Smooth muscle cell (in vitro differentiated cells): ENCODE data around the gene GSN. TPM values are rescaled to one million over a fixed set of nuclear protein-coding genes. Genes with fewer than 3 reads are reported as not detected.

Experiments used
- DNase-seq: peaks from one replicate; lab custom pipeline; 2025; ENCODE audit not compliant: unreplicated experiment; lab: John Stamatoyannopoulos, UW
- H2AFZ ChIP-seq: fragments of 200-600 bp; sonication (generic); 2 replicates; pipeline ENCODE4 v1.6.0; 2016; ENCODE audit warnings: antibody characterized with exemption, low read depth, mild to moderate bottlenecking
- H3F3A ChIP-seq: fragments of 200-600 bp; sonication (generic); 2 replicates; pipeline ENCODE4 v1.6.0; 2017; ENCODE audit warnings: antibody characterized with exemption, low read depth
- H3K27ac ChIP-seq: fragments of 200-600 bp; sonication (generic); 2 replicates; pipeline ENCODE4 v1.5.1; 2016; ENCODE audit warnings: low read depth, mild to moderate bottlenecking
- H3K27me3 ChIP-seq: fragments of 200-600 bp; sonication (generic); 2 replicates; pipeline ENCODE4 v1.6.1; 2016; ENCODE audit warnings: low read depth, mild to moderate bottlenecking
- H3K36me3 ChIP-seq: fragments of 200-600 bp; sonication (generic); 2 replicates; pipeline ENCODE4 v1.5.1; 2016; ENCODE audit warnings: low read depth
- H3K4me1 ChIP-seq: fragments of 200-600 bp; sonication (generic); 2 replicates; pipeline ENCODE4 v1.5.1; 2016; ENCODE audit warnings: low read depth
- H3K4me2 ChIP-seq: fragments of 200-600 bp; sonication (generic); 2 replicates; pipeline ENCODE4 v1.6.0; 2016; ENCODE audit warnings: mild to moderate bottlenecking
- H3K4me3 ChIP-seq: fragments of 200-600 bp; sonication (generic); 2 replicates; pipeline ENCODE4 v1.5.1; 2016; ENCODE audit warnings: mild to moderate bottlenecking
- H3K79me2 ChIP-seq: fragments of 200-600 bp; sonication (generic); 2 replicates; pipeline ENCODE4 v1.6.0; 2016; ENCODE audit warnings: low read depth, mild to moderate bottlenecking
- H3K9ac ChIP-seq: fragments of 200-600 bp; sonication (generic); 2 replicates; pipeline ENCODE4 v1.6.0; 2016; ENCODE audit warnings: low read depth
- H3K9me3 ChIP-seq: fragments of 200-600 bp; sonication (generic); replicated peaks from 2 replicates; pipeline ENCODE4 v1.5.1; 2016; ENCODE audit warnings: low read depth
- H4K20me1 ChIP-seq: fragments of 200-600 bp; sonication (generic); 2 replicates; pipeline ENCODE4 v1.6.0; 2016; ENCODE audit warnings: low read depth
- whole genome bisulfite sequencing: methylation state at CpG from one replicate; pipeline ENCODE4 v1.1.7; 2016; ENCODE audit warnings: low lambda C conversion rate; 5-methylcytosine and 5-hydroxymethylcytosine counted together
- polyA plus RNA-seq: library from polyadenylated mRNA; unstranded; fragments of >200 nt; fragmentation: Nextera tagmentation; extraction: Ambion mirVana; gene quantifications from 2 replicates; pipeline ENCODE4 v1.2.1, GENCODE V29; 2016
- total RNA-seq: library from RNA; depleted of rRNA; stranded (reverse); fragments of >200 nt; gene quantifications from 2 replicates; pipeline ENCODE4 v1.2.3, GENCODE V29; 2014
- TF ChIP-seq, protein P1 (sequence below): fragments of 200-600 bp; sonication (generic); IDR thresholded peaks from 2 replicates; pipeline ENCODE4 v1.5.1; 2017; ENCODE audit warnings: borderline replicate concordance, mild to moderate bottlenecking, antibody characterized with exemption; ENCODE audit not compliant: insufficient read depth, poor library complexity, severe bottlenecking

The GSN gene
- total and polyA plus RNA-seq, 2 experiments from 2014 or later: 337 to 685 TPM

- Histone ChIP-seq H3K27me3 (no peaks in the 10 kb centered on the region), H3K4me3 (no peak overlapping the region), H3F3A (no peaks in the 10 kb centered on the region), H3K27ac (no peak overlapping the region), H3K9me3 (no peaks in the 10 kb centered on the region), H3K9ac (no peak overlapping the region), H3K4me1 (peaks cover 14% of the 10 kb centered on the region), H2AFZ (no peak overlapping the region), H3K79me2 (peaks cover 29% of the 10 kb centered on the region), H3K4me2 (no peak overlapping the region), H3K36me3 (peaks cover 6% of the 10 kb centered on the region), H4K20me1 (peaks cover 81% of the 10 kb centered on the region)
- no peak for DNase-seq
- TF ChIP-seq, protein P1, sequence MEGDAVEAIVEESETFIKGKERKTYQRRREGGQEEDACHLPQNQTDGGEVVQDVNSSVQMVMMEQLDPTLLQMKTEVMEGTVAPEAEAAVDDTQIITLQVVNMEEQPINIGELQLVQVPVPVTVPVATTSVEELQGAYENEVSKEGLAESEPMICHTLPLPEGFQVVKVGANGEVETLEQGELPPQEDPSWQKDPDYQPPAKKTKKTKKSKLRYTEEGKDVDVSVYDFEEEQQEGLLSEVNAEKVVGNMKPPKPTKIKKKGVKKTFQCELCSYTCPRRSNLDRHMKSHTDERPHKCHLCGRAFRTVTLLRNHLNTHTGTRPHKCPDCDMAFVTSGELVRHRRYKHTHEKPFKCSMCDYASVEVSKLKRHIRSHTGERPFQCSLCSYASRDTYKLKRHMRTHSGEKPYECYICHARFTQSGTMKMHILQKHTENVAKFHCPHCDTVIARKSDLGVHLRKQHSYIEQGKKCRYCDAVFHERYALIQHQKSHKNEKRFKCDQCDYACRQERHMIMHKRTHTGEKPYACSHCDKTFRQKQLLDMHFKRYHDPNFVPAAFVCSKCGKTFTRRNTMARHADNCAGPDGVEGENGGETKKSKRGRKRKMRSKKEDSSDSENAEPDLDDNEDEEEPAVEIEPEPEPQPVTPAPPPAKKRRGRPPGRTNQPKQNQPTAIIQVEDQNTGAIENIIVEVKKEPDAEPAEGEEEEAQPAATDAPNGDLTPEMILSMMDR: no peak
- WGBS: 89% methylated on average over 3 of the region's 3 CpGs
These were observed 35.8 kb downstream of the GSN start for GRCh38 chr9:121303456-121304451.

DNA sequence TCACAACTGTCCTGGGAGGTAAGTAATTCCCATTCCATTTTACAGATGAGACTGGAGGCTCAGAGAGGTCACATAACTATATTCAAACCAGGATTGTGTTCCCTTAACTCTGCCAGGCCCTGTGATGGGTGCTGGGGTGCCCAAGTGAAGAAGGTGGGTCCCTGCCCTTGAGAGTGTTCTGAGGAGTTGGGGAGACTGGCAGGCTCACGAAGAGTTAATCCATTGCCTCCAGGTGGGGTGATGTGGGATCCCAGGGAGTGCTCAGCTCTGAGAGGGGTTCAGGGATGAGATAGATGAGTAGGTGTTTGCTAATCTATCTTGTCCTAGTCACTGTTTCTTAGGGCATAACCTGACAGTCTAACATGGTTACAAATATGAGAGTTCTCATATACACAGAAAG, 36.7 kb downstream of the GSN start:
- 100% methylated on average over 1 of the region's 1 CpG for WGBS
- Histone ChIP-seq H3K27me3 (no peaks in the 10 kb centered on the region), H3K4me3 (no peak overlapping the region), H3K9ac (no peak overlapping the region), H3K27ac (no peak overlapping the region), H4K20me1 (peaks cover 72% of the 10 kb centered on the region), H3K9me3 (no peaks in the 10 kb centered on the region), H2AFZ (no peak overlapping the region), H3K36me3 (peaks cover 6% of the 10 kb centered on the region), H3K4me2 (no peak overlapping the region), H3F3A (no peaks in the 10 kb centered on the region), H3K79me2 (peaks cover 29% of the 10 kb centered on the region), H3K4me1 (peaks cover 8% of the 10 kb centered on the region)
- TF ChIP-seq, protein P1: no peak
- no peak for DNase-seq

DNA sequence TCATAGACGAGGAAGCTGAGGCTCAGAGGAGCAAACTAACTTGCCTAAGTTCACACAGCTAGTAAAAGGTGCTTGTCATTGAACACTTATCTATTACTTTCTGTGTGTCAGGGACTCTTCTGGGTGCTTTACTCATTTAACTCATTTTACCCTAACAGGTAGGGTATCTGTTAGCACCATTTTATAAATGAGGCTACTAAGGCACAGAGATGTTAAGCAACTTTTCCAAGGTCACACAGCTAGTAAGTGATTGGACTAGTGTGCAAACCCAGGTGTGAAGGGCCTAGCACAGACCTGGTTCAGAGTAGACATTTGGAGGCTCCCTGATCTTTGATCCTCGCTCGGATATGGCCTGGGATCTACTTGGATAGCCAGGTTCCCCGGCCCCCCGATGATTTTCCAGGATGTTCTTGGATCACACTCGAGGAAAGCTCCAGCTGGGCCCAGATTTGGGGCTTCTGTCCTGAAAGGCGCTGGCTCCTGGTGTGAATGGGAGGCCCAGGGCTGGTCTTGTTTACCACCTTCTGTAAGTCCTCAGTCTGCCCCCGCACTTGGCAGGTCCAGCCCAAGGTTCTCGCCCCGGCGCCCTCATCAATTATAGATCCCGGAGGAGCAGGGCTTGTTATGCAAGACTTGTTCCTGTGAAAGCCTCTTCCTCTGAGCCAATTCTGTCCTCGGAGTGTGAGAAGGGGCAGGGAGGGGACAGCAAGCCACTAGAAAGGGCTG, 37.5 kb downstream of the GSN start:
- TF ChIP-seq, protein P1: no peak
- WGBS: 94% methylated on average over 13 of the region's 13 CpGs
- Histone ChIP-seq H3K36me3 (peaks cover 6% of the 10 kb centered on the region), H3K27ac (no peak overlapping the region), H4K20me1 (peaks cover 64% of the 10 kb centered on the region), H3K4me3 (no peak overlapping the region), H3K4me2 (no peak overlapping the region), H3K4me1 (peaks cover 2% of the 10 kb centered on the region), H3K9ac (no peak overlapping the region), H3K9me3 (no peaks in the 10 kb centered on the region), H2AFZ (no peak overlapping the region), H3K79me2 (peaks cover 25% of the 10 kb centered on the region), H3F3A (no peaks in the 10 kb centered on the region), H3K27me3 (no peaks in the 10 kb centered on the region)
- DNase-seq: no peak
